H1 (cell line): ENCODE measurements around the gene TMEM185B. TPM values are rescaled to one million over a fixed set of nuclear protein-coding genes. Genes with fewer than 3 reads are reported as not detected.

ENCODE experiments used
- CTCF ChIA-PET: fragments of 300-600 bp; sonication (Branson Sonifier 250); formaldehyde crosslinking; loops from one replicate; lab custom pipeline; 2021; ENCODE audit not compliant: partially characterized antibody; lab: Charles Lee
- POLR2A ChIA-PET: fragments of 300-600 bp; sonication (Branson Sonifier 250); formaldehyde crosslinking; loops from one replicate; lab custom pipeline; 2021; ENCODE audit warnings: inconsistent platforms; ENCODE audit not compliant: partially characterized antibody; lab: Charles Lee
- DNase-seq, 2 experiments: peaks; one replicate each; pipeline versions ENCODE4 v3.0.0 to v3.0.0-alpha.2; 2010 to 2022; ENCODE audit warnings: low spot score in 2 of 2, low read depth in 1 of 2, mixed read lengths in 1 of 2
- FAIRE-seq: peaks from 2 replicates; lab custom pipeline; 2011; peaks lifted over from hg19 to GRCh38; lab: Jason Lieb, UNC
- H2AFZ ChIP-seq: 2 replicates; pipeline ENCODE4 v1.8.1; 2012; ENCODE audit warnings: low read length, inconsistent platforms
- H2AK5ac ChIP-seq: 2 replicates; pipeline ENCODE4 v1.6.1; 2013; ENCODE audit warnings: low read depth, low read length
- H2BK120ac ChIP-seq: replicated peaks from 2 replicates; pipeline ENCODE3; 2013; ENCODE audit warnings: low read depth, low read length, inconsistent platforms
- H2BK12ac ChIP-seq: 2 replicates; pipeline ENCODE4 v1.6.1; 2013; ENCODE audit warnings: low read depth, low read length
- H2BK15ac ChIP-seq: 2 replicates; pipeline ENCODE4 v1.6.1; 2013; ENCODE audit warnings: low read length
- H2BK20ac ChIP-seq: 2 replicates; pipeline ENCODE4 v1.6.1; 2013; ENCODE audit warnings: low read length
- H2BK5ac ChIP-seq: 2 replicates; pipeline ENCODE4 v1.6.1; 2013; ENCODE audit warnings: low read depth, low read length
- H3K14ac ChIP-seq: 2 replicates; pipeline ENCODE4 v1.6.1; 2013; ENCODE audit warnings: inconsistent platforms; ENCODE audit not compliant: insufficient read length
- H3K18ac ChIP-seq: 2 replicates; pipeline ENCODE4 v1.6.1; 2013; ENCODE audit warnings: low read length; ENCODE audit errors: extremely low read depth
- H3K23ac ChIP-seq: 2 replicates; pipeline ENCODE4 v1.6.1; 2013; ENCODE audit warnings: inconsistent platforms; ENCODE audit not compliant: insufficient read length
- H3K23me2 ChIP-seq: 2 replicates; pipeline ENCODE4 v1.6.1; 2013; ENCODE audit warnings: low read depth, low read length
- H3K27ac ChIP-seq: 2 replicates; pipeline ENCODE4 v1.6.1; 2011; ENCODE audit warnings: low read depth, low read length, inconsistent platforms
- H3K27me3 ChIP-seq, 4 experiments: replicated peaks in 1 of 4; 1 replicate in 1 of 4; 2 replicates in 3 of 4; pipeline versions ENCODE4 v1.6.1 to v1.8.1; 2011 to 2013; ENCODE audit warnings: low read length in 3 of 4, mild to moderate bottlenecking in 3 of 4, inconsistent platforms in 2 of 4, mixed read lengths in 2 of 4, moderate library complexity in 1 of 4; ENCODE audit not compliant: control insufficient read depth in 3 of 4, insufficient read depth in 3 of 4; ENCODE audit errors: extremely low read depth in 1 of 4
- H3K36me3 ChIP-seq, 4 experiments: 2 replicates each; pipeline versions ENCODE4 v1.6.1 to v1.8.1; 2011 to 2013; ENCODE audit warnings: mild to moderate bottlenecking in 4 of 4, low read length in 3 of 4, moderate library complexity in 2 of 4, control low read depth in 1 of 4, inconsistent platforms in 1 of 4; ENCODE audit not compliant: insufficient read depth in 4 of 4, control insufficient read depth in 2 of 4
- H3K4ac ChIP-seq: replicated peaks from 2 replicates; pipeline ENCODE3; 2013; ENCODE audit warnings: low read length, low read depth, mixed read lengths, inconsistent platforms; ENCODE audit not compliant: insufficient read length
- H3K4me1 ChIP-seq, 4 experiments: replicated peaks in 1 of 4; 1 replicate in 1 of 4; 2 replicates in 3 of 4; pipeline versions ENCODE4 v1.6.1 to v1.8.1; 2011 to 2013; ENCODE audit warnings: low read length in 3 of 4, inconsistent platforms in 2 of 4, mixed read lengths in 1 of 4; ENCODE audit not compliant: insufficient read depth in 4 of 4, control insufficient read depth in 3 of 4
- H3K4me2 ChIP-seq, 2 experiments: 2 replicates each; pipeline versions ENCODE4 v1.6.1 to v1.8.1; 2011 to 2013; ENCODE audit warnings: low read depth in 2 of 2, low read length in 2 of 2, control low read depth in 1 of 2, inconsistent platforms in 1 of 2, mild to moderate bottlenecking in 1 of 2; ENCODE audit not compliant: insufficient read depth in 1 of 2
- H3K4me3 ChIP-seq, 4 experiments: fragments of 200-600, 300-600 bp in 1 of 4; sonication (generic), shearing (Covaris generic), sonication (Bioruptor Twin) in 1 of 4; 2 replicates each; pipeline versions ENCODE4 v1.5.1 to v1.8.1; 2011 to 2016; ENCODE audit warnings: low read length in 4 of 4, low read depth in 3 of 4, control low read depth in 2 of 4, inconsistent platforms in 2 of 4, mild to moderate bottlenecking in 2 of 4, mixed read lengths in 1 of 4, moderate library complexity in 1 of 4; ENCODE audit not compliant: insufficient read depth in 2 of 4; ENCODE audit errors: extremely low read depth in 1 of 4
- H3K56ac ChIP-seq: replicated peaks from 2 replicates; pipeline ENCODE3; 2013; ENCODE audit warnings: low read depth, mild to moderate bottlenecking, mixed read lengths, low read length, inconsistent platforms; ENCODE audit not compliant: insufficient read length
- H3K79me1 ChIP-seq: 2 replicates; pipeline ENCODE4 v1.6.1; 2013; ENCODE audit warnings: low read depth, low read length, control low read depth
- H3K79me2 ChIP-seq, 2 experiments: 2 replicates each; pipeline versions ENCODE4 v1.6.1 to v1.8.1; 2012 to 2013; ENCODE audit warnings: low read length in 2 of 2, mild to moderate bottlenecking in 2 of 2, inconsistent platforms in 1 of 2; ENCODE audit not compliant: insufficient read depth in 2 of 2, control insufficient read depth in 1 of 2
- H3K9ac ChIP-seq, 4 experiments: replicated peaks in 1 of 4; 1 replicate in 1 of 4; 2 replicates in 3 of 4; pipeline versions ENCODE4 v1.6.1 to v1.8.1; 2011 to 2013; ENCODE audit warnings: low read depth in 3 of 4, low read length in 3 of 4, control low read depth in 2 of 4, mild to moderate bottlenecking in 2 of 4, moderate library complexity in 2 of 4, inconsistent platforms in 1 of 4; ENCODE audit errors: extremely low read depth in 1 of 4
- H3K9me3 ChIP-seq, 2 experiments: 2 replicates each; pipeline versions ENCODE4 v1.6.1 to v1.8.1; 2012 to 2013; ENCODE audit warnings: mild to moderate bottlenecking in 2 of 2, moderate library complexity in 2 of 2, control low read depth in 1 of 2, inconsistent platforms in 1 of 2, low read depth in 1 of 2, low read length in 1 of 2, mixed read lengths in 1 of 2; ENCODE audit not compliant: insufficient read depth in 2 of 2
- H4K20me1 ChIP-seq, 2 experiments: replicated peaks in 1 of 2; 2 replicates each; pipeline versions ENCODE3 to v1.8.1; 2011 to 2013; ENCODE audit warnings: inconsistent platforms in 2 of 2, low read length in 2 of 2, mild to moderate bottlenecking in 1 of 2; ENCODE audit not compliant: insufficient read depth in 2 of 2, control insufficient read depth in 1 of 2
- H4K5ac ChIP-seq: 2 replicates; pipeline ENCODE4 v1.6.1; 2013; ENCODE audit warnings: low read length, low read depth, mixed read lengths, inconsistent platforms; ENCODE audit not compliant: insufficient read length
- H4K8ac ChIP-seq: 2 replicates; pipeline ENCODE4 v1.8.0; 2013; ENCODE audit warnings: mild to moderate bottlenecking, moderate library complexity, low read length, inconsistent platforms; ENCODE audit not compliant: insufficient read depth; ENCODE audit errors: extremely low read depth
- H4K91ac ChIP-seq: replicated peaks from 2 replicates; pipeline ENCODE3; 2013; ENCODE audit warnings: low read length, mixed read lengths, inconsistent platforms; ENCODE audit not compliant: insufficient read length
- CBX5 ChIP-seq: fragments of 300-800, 300-1000 bp; sonication (generic); IDR thresholded peaks from 2 replicates; pipeline ENCODE4 v1.7.1; 2016; ENCODE audit warnings: antibody characterized with exemption, low read length, low read depth
- CHD1 ChIP-seq: IDR thresholded peaks from 2 replicates; pipeline ENCODE4 v1.6.1; 2012; ENCODE audit warnings: low read depth, low read length, improper control_type of control experiment
- EGR1 ChIP-seq: IDR thresholded peaks from 2 replicates; pipeline ENCODE4 v1.6.1; 2011; ENCODE audit warnings: low read depth, low read length, borderline replicate concordance
- JUN ChIP-seq: IDR thresholded peaks from 2 replicates; pipeline ENCODE4 v1.6.1; 2011; ENCODE audit warnings: low read depth, mild to moderate bottlenecking, improper control_type of control experiment, low read length
- RAD21 ChIP-seq, 2 experiments: IDR thresholded peaks in 1 of 2; conservative IDR thresholded peaks in 1 of 2; 2 replicates each; pipeline ENCODE4 v1.6.1; 2011; ENCODE audit warnings: low read depth in 2 of 2, low read length in 2 of 2, improper control_type of control experiment in 1 of 2, inconsistent platforms in 1 of 2, mild to moderate bottlenecking in 1 of 2, moderate library complexity in 1 of 2
- RBBP5 ChIP-seq: IDR thresholded peaks from 2 replicates; pipeline ENCODE4 v1.7.1; 2012; ENCODE audit warnings: low read depth, mild to moderate bottlenecking, inconsistent platforms, low read length, moderate library complexity, borderline replicate concordance
- RFX5 ChIP-seq: IDR thresholded peaks from 2 replicates; pipeline ENCODE4 v1.6.1; 2011; ENCODE audit warnings: low read depth, low read length, improper control_type of control experiment, borderline replicate concordance
- SIX5 ChIP-seq: IDR thresholded peaks from 2 replicates; pipeline ENCODE4 v1.6.1; 2011; ENCODE audit warnings: mild to moderate bottlenecking, low read depth, low read length
- SP2 ChIP-seq: IDR thresholded peaks from 2 replicates; pipeline ENCODE4 v1.6.1; 2012; ENCODE audit warnings: mild to moderate bottlenecking, low read length, inconsistent platforms
- ZNF274 ChIP-seq: IDR thresholded peaks from 2 replicates; pipeline ENCODE4 v1.7.0; 2012; ENCODE audit warnings: low read length, borderline replicate concordance; ENCODE audit errors: extremely low read depth
- WGBS, 2 experiments: shearing (Covaris generic) in 1 of 2; methylation state at CpG; one replicate each; pipeline versions ENCODE4 v1.1.6 to v1.1.7; 2013 to 2015; ENCODE audit warnings: low lambda C conversion rate in 2 of 2, mixed read lengths in 2 of 2, inconsistent platforms in 1 of 2, low coverage in 1 of 2, missing lambda C conversion rate in 1 of 2; ENCODE audit not compliant: insufficient replicate concordance in 2 of 2, insufficient coverage in 1 of 2, insufficient read length in 1 of 2; ENCODE audit errors: extremely low coverage in 1 of 2, missing lambda C conversion rate in 1 of 2; 5-methylcytosine and 5-hydroxymethylcytosine counted together
- polyA plus RNA-seq, 7 experiments: library from polyadenylated mRNA; depleted of rRNA in 3 of 7; stranded (reverse) in 5 of 7; unstranded in 2 of 7; fragments of >200 nt in 5 of 7; fragments of 200-250 nt in 2 of 7; gene quantifications; 1 replicate in 5 of 7; 2 replicates in 1 of 7; 4 replicates in 1 of 7; pipeline versions ENCODE4 v1.2.1 to v1.2.3, GENCODE V29; 2011 to 2013; ENCODE audit warnings: missing spikeins in 2 of 7, mixed read lengths in 2 of 7
- total RNA-seq: library from RNA; stranded (reverse); fragmentation: NEBNext Ultra II Directional; extraction: Animal tissue kit (Norgen Biotek cat#: 25700); gene quantifications from 2 replicates; pipeline ENCODE4 v1.2.1, GENCODE V29; 2021
- TF ChIP-seq, protein P1 (sequence below): IDR thresholded peaks from 2 replicates; pipeline ENCODE4 v1.6.1; 2012; ENCODE audit warnings: inconsistent platforms
- TF ChIP-seq, protein P2 (sequence below): IDR thresholded peaks from 2 replicates; pipeline ENCODE4 v1.6.1; 2011; ENCODE audit warnings: low read depth, mild to moderate bottlenecking, low read length; ENCODE audit not compliant: insufficient read depth

Gene TMEM185B
- total and polyA plus RNA-seq, 2 of the 8 experiments (the other 6 are each of a cell fraction or from before 2014, with no cell fraction given), result 13.5 to 14.0 TPM

GRCh38 chr2:120204417-120204816, 18.8 kb downstream of the TMEM185B start:
- Histone ChIP-seq H3K4me2 (no peak overlapping the region), H3K23me2 (no peaks in the 10 kb centered on the region), H3K36me3 (no peaks in the 10 kb centered on the region), H3K18ac (no peak overlapping the region), H2BK12ac (no peak overlapping the region), H4K20me1 (peaks cover 0 to 2% of the 10 kb centered on the region in 2 experiments), H4K8ac (no peak overlapping the region), H2BK20ac (no peak overlapping the region), H2BK120ac (no peak overlapping the region), H2BK5ac (no peak overlapping the region), H3K23ac (no peak overlapping the region), H4K5ac (no peak overlapping the region), H3K79me2 (no peaks in the 10 kb centered on the region), H3K9ac (no peak overlapping the region), H3K4me1 (no peaks in the 10 kb centered on the region; a peak in 1 of 7 replicates), H3K4ac (no peak overlapping the region), H3K4me3 (no peak overlapping the region), H3K27me3 (no peaks in the 10 kb centered on the region), H2AFZ (no peak overlapping the region), H2BK15ac (no peak overlapping the region), H3K56ac (no peak overlapping the region), H3K79me1 (no peaks in the 10 kb centered on the region), H4K91ac (no peak overlapping the region), H3K27ac (no peak overlapping the region), H3K14ac (no peak overlapping the region), H3K9me3 (no peaks in the 10 kb centered on the region), H2AK5ac (no peak overlapping the region)
- no peak for DNase-seq
- FAIRE-seq, result no peak
- CTCF ChIA-PET, result interaction anchor here (0.6 to 2.6 kb wide), 16 partner anchors 8 to 710 kb away, joined by 3 to 16 read pairs (median 4); no protein-coding TSS in a partner anchor
- WGBS, 2 experiments, result 79% methylated on average over 3 of the region's 3 CpGs; no CpG with 5 or more reads in 1 of the 2 experiments
- POLR2A ChIA-PET, result interaction anchor here (0.8 kb wide), 1 partner anchor 10 kb away, joined by 3 read pairs; no protein-coding TSS in a partner anchor
- TF ChIP-seq EGR1 (no peak), RBBP5 (no peak), SP2 (no peak), RAD21 (IDR thresholded peaks at IDR 0.05 in 1 of 2, conservative IDR thresholded peaks at IDR 0.05 in 1 of 2; ENCODE audit: low read depth in 2 of 2, low read length in 2 of 2) (no peak), JUN (no peak), CHD1 (no peak), SIX5 (no peak), CBX5 (no peak), ZNF274 (no peak), RFX5 (no peak)
- TF ChIP-seq, protein P1, sequence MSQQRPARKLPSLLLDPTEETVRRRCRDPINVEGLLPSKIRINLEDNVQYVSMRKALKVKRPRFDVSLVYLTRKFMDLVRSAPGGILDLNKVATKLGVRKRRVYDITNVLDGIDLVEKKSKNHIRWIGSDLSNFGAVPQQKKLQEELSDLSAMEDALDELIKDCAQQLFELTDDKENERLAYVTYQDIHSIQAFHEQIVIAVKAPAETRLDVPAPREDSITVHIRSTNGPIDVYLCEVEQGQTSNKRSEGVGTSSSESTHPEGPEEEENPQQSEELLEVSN, result no peak
- TF ChIP-seq, protein P2, sequence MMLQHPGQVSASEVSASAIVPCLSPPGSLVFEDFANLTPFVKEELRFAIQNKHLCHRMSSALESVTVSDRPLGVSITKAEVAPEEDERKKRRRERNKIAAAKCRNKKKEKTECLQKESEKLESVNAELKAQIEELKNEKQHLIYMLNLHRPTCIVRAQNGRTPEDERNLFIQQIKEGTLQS, result no peak
